ENCODE measurements around the gene FBH1. TPM values are rescaled to one million over a fixed set of nuclear protein-coding genes. Genes with fewer than 3 reads are reported as not detected.
A peak's percentile ranks its signal among the peaks of the same experiment; 100 is the strongest.

FBH1 gene
- total and polyA plus RNA-seq, 9 of the 15 experiments (the other 6 are each of a cell fraction or from before 2014, with no cell fraction given), result 13.4 to 108 (median 77.8) TPM

- TF ChIP-seq REST (IDR thresholded peaks at IDR 0.05; ENCODE audit: borderline replicate concordance), result peak; percentile 87
- TF ChIP-seq REST (CRISPR knock-in tag; IDR thresholded peaks at IDR 0.05; ENCODE audit: low read depth), result no peak
- no peak for TF ChIP-seq EGR1 (conservative IDR thresholded peaks at IDR 0.05)
- peak; percentile 35 to 62; a peak in 1 of 4 replicates for TF ChIP-seq MAZ (CRISPR knock-in tag; conservative IDR thresholded peaks at IDR 0.05 in 1 of 2, IDR thresholded peaks at IDR 0.05 in 1 of 2)
- TF ChIP-seq SMAD3 (CRISPR knock-in tag; conservative IDR thresholded peaks at IDR 0.05), result no peak
- TF ChIP-seq TFAP4 (CRISPR knock-in tag; IDR thresholded peaks at IDR 0.05; ENCODE audit: borderline replicate concordance), result 0 out of 2 replicates have a peak, but pooled peaks have one; percentile 25
- TF ChIP-seq TEAD4 (IDR thresholded peaks at IDR 0.05; ENCODE audit: low read length), result 0 out of 2 replicates have a peak, but pooled peaks have one; percentile 29
- no peak for TF ChIP-seq TEAD4 (CRISPR knock-in tag; IDR thresholded peaks at IDR 0.05; ENCODE audit: borderline replicate concordance)
- peak; percentile 85 to 92 (median 90) for TF ChIP-seq CTCF (IDR thresholded peaks at IDR 0.05 in 2 of 3, conservative IDR thresholded peaks at IDR 0.05 in 1 of 3; ENCODE audit: insufficient read depth in 2 of 3, low read depth in 1 of 3, low read length in 3 of 3)
- TF ChIP-seq NRF1 (conservative IDR thresholded peaks at IDR 0.05 in 1 of 2, IDR thresholded peaks at IDR 0.05 in 1 of 2), result peak in 1 of 2 experiments; percentile 28; a peak in 1 of 4 replicates
- peak; percentile 85 for TF ChIP-seq VEZF1 (CRISPR knock-in tag; IDR thresholded peaks at IDR 0.05)
- 0 out of 2 replicates have a peak, but pooled peaks have one; percentile 30 for TF ChIP-seq TOE1 (IDR thresholded peaks at IDR 0.05; ENCODE audit: borderline replicate concordance)
- TF ChIP-seq TOE1 (CRISPR knock-in tag; IDR thresholded peaks at IDR 0.05; ENCODE audit: borderline replicate concordance, low read depth), result no peak
- TF ChIP-seq RCOR1 (IDR thresholded peaks at IDR 0.05; ENCODE audit: borderline replicate concordance in 1 of 2, low read depth in 2 of 2, low read length in 2 of 2), result peak in 1 of 2 experiments; percentile 47; a peak in 1 of 4 replicates
Observed at GRCh38 chr10:5949009-5949759, 59.1 kb downstream of the FBH1 start (continued).

Measured in K562 (cell line).